Stimulated activated CD4-positive, alpha-beta T cell treated with anti-CD3 and anti-CD28 coated beads, Interleukin-2, amount 100 ng/mL, for 4 hours (primary cell): ENCODE data around the gene WNK1.
"Not testable (repeated sequence)": the region's sequence is repeated elsewhere in the genome, so short reads cannot be mapped to it uniquely, and the experiment has no call there.

Source experiments
- DNase-seq: peaks from one replicate; pipeline ENCODE4 v3.0.0-alpha.2; 2020; ENCODE audit warnings: low read depth

The WNK1 gene

DNA sequence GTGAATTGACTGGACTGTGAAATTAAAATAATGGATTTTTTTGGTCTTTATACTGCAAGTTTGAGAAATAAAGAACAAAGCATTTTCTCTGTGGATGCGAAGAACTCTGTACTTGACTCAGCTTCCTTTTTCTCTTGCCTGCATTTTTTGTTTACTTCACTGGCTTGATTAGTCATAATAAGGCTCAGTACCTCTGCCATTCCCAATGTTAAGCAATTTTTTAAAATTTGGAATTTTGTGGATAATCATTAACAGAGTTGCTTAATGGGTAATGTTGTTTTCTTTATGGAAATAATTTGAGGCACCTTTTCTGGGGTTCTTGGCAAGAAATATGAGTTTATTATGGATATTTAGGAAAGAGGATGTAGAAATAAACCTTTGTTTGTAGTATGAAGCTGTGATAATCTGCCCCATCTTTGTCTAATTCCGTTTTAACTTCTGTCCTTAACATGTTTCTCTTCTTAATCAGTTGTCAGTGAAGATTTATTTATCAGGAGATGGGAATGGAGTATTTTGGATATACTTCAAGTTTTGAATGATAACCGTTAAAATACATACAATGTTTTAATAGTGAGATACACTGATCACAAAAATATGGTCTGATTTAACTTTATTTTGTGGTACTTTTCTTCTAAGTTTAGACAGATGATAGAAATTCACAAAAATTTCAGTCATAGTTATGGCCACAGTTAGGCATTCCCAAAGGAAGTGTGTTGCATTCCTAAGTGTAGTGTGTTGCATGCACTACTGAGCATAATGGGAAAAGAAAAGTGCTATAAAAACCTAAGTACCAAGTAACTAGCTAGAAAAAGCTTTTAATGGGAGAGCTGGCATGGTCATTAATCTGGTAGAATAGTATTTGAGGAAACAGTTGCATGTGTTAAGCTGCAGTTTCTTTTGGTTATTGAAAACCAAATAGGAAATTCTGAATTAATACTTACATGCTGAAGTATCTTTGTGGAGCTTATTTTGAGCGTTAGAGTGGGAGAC lies 27.7 kb downstream of the WNK1 start:
- no peak for DNase-seq

DNA sequence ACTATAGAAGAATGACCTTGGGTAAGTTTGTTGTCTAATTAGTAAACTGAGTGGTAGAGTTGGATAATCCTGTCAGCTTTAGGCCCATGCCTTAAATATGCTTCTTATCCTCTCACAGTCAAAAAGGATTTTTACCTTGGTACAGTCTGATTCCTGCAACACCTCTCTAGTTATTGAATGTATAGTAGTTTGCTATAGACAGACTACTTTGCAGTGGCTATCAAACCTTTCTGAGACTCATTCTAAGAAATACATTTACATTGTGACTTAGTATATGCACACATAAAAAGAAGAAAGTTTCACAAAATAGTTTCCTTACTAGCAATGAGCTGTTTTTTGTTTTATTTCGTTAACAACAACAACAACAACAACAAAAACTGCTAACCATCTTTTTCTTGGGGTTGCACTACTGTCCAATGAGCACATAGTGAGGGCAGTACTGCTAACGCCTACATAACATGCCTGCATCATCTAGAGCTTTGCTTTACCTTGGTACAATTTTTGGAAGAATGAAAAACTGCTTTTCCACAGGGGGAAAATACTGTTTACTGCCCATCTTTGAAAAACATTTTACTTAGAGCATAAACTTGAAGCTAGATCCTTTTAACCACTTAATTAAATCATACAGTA lies 28.5 kb downstream of the WNK1 start:
- no peak for DNase-seq

DNA sequence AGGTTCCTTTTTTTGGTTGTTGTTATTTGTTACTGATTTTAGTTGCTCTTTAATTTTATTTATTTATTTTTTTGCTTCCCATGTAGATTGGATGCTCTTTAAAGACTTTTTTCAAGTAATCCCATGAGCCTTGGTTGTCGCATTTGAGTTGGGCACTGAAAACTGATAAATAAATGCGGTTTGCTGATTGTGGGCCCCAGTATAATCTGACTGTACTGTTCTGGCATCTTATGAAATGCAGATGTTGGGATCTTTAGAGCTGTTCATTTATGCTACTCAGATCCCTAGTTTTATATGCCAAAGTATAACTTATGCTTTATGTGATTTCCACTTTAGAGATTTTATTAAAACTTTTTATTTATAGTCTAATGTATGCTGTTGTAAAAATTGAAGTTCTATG lies 33.3 kb downstream of the WNK1 start:
- DNase-seq: no peak

DNA sequence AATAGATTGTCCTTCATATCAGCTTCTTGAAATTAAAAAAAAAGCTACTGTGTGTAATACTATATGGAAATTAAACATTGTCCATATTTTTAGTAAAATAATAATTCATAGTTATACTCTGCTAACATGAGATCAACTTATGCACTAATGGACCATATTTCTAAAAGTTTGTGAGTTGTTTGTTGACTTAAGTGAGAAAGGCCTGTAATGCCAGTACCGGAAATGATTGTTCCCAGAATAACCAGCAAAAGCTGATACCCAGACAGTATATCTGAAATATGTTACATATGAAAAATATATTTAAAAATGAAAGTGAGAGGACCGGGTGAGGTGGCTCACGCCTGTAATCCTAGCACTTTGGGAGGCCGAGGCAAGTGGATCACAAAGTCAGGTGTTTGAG lies 35.9 kb downstream of the WNK1 start:
- DNase-seq: no peak

DNA sequence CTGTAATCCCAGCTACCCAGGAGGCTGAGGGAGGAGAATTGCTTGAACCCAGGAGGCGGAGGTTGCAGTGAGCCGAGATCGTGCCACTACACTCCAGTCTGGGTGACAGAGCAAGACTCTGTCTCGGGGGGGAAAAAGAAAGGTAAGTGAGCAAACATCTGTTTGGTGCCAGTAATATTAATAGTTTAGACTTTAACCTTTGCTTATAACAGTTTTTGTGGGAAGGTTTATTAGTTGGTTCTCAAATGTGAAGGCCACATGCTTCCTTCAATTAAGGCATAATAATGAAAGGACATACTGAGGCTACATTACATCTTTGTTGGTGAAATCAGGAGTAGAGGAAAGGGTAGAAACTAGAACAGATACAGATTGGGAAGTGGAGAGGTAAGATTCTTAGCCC lies 36.4 kb downstream of the WNK1 start:
- not testable (repeated sequence) for DNase-seq

GRCh38 chr12:789852-790563 lies 37.6 kb downstream of the WNK1 start:
- DNase-seq: no peak

- DNase-seq: no peak
Observed at GRCh38 chr12:790608-791007, 38.2 kb downstream of the WNK1 start.

GRCh38 chr12:793037-793436 lies 40.7 kb downstream of the WNK1 start:
- no peak for DNase-seq

GRCh38 chr12:793711-794110 lies 41.3 kb downstream of the WNK1 start:
- DNase-seq: no peak

DNA sequence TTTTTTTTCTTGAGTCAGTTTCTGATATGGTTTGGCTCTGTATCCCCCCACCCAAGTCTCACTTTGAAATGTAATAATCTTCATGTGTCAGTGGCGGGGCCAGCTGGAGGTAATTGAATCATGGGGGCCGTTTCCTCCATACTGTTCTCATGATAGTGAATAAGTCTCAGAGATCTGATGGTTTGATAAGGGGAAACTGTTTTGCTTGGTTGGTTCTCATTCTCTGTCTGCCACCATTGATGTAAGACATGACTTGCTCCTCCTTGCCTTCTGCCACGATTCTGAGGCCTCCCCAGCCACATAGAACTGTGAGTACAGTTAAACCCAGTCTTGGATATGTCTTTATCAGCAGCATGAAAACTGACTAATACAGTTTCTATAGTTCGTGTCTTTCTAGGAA lies 42.9 kb downstream of the WNK1 start:
- DNase-seq: peak; percentile 71

DNA sequence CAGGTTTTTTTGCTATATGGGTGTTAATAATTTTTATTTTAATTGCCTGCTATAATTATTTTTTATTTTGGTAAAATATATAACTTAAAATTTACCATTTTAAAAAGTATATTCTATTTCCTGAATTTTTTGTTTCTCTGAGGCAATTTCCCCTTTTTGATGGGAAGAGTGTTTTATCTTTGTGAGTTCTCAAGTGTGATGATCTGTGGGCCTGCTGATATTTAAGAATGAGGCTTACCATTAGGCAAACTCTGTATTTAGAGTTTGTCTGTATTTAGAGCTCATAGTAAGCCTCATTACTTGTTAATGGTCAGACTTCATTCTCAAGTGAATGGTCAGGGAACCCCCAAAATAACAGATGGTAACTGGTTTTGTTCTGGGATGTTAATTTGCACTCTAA lies 48.0 kb downstream of the WNK1 start:
- no peak for DNase-seq

DNA sequence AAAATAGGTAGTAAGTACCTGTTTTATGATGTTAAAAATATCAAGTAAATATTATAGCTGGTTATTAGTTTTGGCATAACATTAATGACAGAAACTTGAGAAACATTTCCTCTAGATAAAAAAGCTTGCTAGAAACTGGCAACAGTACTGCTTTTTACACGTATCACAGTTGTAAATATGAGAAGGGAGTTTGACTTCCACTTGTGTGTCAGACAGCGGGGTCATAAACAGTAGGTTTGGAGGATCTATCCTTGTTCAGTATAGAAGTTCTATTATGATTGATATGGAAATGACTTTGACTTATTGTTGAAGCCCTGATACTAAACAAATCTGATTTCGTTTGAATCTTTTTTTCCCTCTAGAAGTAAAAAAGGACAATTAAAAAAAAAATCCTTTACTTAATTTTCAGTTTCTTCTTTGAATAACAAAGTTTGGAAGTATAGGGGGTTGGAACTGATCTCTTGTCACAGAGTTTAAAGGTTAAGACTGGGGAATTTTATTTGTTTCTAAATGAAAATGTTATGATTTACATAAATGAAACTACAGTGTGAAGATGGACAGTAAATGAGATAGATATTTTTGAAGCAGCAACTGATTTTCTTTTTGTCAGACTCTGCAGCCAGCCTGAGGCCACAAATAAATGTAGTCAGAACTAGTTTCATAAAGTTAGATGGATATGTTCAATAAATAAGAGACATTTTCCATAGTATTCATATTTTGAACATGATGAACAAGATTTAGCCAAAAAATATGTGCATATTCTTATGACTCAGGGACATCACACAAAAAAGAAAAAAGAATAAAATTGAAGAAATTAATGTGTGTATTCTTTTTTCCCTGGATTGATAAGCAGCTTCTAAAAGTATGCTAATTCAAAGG lies 50.1 kb downstream of the WNK1 start:
- no peak for DNase-seq

DNA sequence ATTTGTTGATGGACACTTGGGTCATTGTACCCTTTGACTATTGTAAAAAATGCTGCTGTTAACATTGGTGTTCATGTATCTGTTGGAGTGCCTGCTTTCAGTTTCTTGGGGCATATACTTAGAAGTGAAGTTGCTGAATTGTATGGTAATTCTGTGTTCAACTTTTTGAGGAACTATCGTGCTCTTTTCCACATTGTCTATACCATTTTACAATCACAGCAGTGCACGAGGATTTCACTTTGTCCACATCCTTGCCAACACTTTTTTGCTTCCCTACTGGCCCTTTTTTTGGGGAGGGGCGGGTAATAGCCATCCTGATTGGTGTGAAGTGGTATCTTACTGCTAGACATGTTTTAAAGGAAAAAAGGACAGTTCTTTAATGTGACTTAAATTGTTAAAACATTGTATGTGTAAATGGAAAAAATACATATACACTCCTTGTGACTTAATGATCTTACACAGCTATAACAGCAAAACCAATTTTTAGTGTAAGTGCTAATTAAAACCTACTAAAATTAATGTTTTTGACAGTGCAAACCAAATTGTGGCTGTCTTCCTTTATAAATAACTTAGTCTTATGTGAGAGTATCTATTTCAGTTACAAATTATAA lies 52.7 kb downstream of the WNK1 start:
- no peak for DNase-seq

DNA sequence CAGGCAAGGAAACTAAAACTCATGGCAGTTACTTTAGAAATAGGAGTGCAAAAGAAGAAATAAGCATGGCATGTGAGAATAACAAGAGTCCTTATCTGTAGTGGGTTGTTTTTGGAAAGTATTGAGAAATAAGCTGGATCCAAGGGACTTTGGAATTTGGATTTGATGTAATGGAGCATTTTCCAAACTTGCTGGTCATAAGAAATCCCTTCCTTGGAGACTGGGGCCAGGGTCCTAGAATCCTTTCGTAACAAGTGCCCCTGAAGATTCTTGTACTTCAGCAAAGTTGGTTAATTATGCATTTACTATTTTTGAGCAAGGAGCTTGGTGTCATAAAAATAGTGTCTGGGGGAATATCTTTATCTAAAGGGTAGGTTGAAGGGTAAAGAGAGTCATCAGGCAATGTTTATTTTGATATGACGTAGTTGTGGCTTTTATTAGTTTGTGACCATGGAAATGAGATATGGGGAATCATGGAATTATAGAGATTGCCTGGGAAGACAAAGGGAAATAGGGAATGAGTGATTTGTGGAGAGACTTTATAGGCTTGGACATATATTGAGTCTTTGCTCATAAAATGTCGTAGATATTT lies 53.9 kb downstream of the WNK1 start:
- DNase-seq: no peak

DNA sequence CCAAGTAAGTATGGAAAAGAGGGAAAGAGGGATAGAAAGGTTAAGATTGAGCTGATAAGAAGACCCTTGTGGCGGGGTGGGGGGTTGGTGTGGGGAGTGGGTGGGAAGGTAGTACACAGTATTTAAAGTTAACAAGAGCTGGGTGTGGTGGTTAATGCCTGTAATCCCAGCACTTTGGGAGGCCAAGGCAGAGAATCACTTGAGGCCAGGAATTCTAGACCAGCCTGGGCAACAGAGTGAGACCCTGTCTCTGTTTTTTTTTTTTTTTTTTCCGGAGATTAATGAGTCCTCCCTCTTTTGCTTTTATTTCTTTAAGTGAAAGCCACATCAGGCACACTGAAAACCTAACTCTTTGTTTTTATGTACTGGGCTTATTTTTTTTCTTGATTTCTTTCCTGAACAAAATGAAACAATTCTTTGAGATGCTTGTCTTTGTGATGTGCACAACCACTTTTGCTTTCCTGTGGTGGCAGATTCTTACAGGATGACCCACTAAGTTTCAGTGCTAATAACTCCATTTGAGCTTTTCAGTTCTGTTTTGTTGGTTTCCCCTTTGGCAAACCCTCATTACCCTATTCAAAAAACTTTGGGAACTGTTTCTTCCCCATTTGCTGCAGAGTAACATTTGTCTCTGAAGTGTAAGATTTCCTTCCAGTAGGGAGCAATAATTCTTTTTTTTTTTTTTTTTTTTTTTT lies 54.8 kb downstream of the WNK1 start:
- no peak for DNase-seq

- no peak for DNase-seq
Observed at GRCh38 chr12:810116-810515, 57.7 kb downstream of the WNK1 start.

- DNase-seq: no peak
Observed at GRCh38 chr12:810671-811415, 58.5 kb downstream of the WNK1 start.

GRCh38 chr12:812950-813349 lies 60.6 kb downstream of the WNK1 start:
- DNase-seq: no peak

DNA sequence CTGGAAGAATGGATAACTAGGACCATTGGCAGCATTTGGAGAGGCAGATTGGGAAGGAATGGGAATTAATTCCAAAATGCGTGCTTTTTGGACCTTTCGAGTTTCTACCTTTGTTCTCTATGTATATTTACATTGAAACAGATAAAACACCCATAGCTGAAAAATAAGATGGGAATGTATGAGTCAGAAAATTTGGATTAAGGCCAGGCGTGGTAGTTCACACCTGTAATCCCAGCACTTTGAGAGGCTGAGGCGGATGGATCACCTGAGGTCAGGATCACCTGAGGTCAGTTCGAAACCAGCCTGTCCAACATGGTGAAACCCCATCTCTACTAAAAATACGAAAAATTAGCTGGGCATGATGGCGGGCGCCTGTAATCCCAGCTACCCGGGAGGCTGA lies 65.1 kb downstream of the WNK1 start:
- not testable (repeated sequence) for DNase-seq
